Retina (tissue), 1 donor: ENCODE measurements around the gene TMPRSS2.
"Not testable (repeated sequence)": the region's sequence is repeated elsewhere in the genome, so short reads cannot be mapped to it uniquely, and the experiment has no call there.

ENCODE experiments used
- DNase-seq: peaks from one replicate; pipeline ENCODE4 v3.0.0-alpha.2; 2016

Gene TMPRSS2

DNA sequence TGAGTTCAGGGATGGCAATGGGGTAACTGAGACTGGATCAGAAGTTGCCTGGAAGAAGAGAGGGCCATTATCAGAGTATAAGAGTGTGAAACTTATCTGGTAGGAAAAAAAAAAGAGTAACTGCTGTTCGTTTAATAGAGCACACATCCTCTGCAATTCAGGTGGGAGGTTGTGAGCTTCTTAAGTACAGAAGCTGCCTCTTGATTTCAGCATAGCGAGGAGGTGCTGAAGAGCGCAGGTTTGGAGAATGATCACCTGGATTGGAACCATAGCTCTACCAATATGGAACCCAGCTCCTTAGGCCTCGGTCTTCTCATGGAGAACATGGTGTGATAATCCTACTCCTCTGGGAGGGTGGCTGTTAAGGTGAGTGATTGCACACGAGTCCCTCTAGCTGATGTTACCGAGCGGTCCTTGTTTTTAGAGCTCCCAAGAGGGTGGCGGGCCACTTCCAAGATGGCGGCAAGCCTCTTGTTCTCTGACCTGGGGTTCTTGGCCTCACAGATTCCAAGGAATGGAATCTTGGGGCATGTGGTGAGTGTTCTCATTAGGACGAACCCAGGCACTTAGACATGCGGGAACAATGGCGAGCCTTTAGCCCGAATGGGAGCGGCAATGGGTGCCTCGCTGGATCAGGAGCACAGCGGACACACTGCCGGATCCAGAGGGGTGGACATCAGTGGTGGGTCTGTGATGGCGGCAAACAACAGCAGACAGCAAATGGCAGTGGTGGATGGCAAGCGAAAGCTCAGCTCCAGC, 85.2 kb downstream of the TMPRSS2 start:
- DNase-seq, result no peak

DNA sequence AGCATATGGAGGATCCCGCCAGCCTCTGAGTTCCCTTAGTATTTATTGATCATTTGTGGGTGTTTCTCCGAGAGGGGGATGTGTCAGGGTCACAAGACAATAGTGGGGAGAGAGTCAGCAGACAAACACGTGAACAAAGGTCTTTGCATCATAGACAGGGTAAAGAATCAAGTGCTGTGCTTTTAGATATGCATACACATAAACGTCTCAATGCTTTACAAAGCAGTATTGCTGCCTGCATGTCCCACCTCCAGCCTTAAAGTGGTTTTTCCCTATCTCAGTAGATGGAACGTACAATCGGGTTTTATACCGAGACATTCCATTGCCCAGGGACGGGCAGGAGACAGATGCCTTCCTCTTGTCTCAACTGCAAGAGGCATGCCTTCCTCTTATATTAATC, 87.0 kb downstream of the TMPRSS2 start:
- DNase-seq, result not testable (repeated sequence)

- DNase-seq, result peak; percentile 66
These were observed 87.8 kb downstream of the TMPRSS2 start for GRCh38 chr21:41419921-41420862.

GRCh38 chr21:41418956-41419680, 88.8 kb downstream of the TMPRSS2 start:
- no peak for DNase-seq

DNA sequence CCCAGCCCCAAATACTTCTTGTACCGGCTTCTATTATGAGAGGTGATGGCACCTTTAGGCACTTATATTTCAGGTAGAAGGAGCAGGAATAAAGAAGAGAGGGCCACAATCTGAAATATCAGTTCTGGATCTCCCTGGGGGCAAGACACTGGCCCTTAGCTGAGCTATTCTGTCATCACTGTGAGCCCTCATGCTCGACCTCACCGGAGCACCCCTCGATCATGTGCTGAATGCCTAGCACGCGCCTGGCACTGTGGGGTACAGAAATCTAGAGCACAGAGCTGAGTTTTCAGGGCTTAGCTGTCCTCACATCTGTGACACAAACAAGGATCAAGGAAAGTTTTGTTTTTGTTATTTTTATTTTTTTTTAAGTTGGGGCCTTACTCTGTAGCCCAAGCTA, 89.6 kb downstream of the TMPRSS2 start:
- no peak for DNase-seq

GRCh38 chr21:41417505-41417904, 90.5 kb downstream of the TMPRSS2 start:
- DNase-seq, result not testable (repeated sequence)
